Measurements from ENCODE around the gene RAD51B.

GRCh38 chr14:68504861-68505260 lies 685.3 kb downstream of the RAD51B start:
- TF ChIP-seq CTCF (IDR thresholded peaks at IDR 0.05) (no peak), SIN3A (IDR thresholded peaks at IDR 0.05; ENCODE audit: borderline replicate concordance, insufficient read depth, low read depth, low read length) (no peak)
